GOT3 (cell line): ENCODE data around the gene SCN8A.

Experiments
- DNase-seq: peaks from one replicate; lab custom pipeline; 2025; ENCODE audit warnings: mixed read lengths; lab: John Stamatoyannopoulos, UW

SCN8A gene

GRCh38 chr12:51672334-51672733 lies 81.3 kb downstream of the SCN8A start:
- no peak for DNase-seq

DNA sequence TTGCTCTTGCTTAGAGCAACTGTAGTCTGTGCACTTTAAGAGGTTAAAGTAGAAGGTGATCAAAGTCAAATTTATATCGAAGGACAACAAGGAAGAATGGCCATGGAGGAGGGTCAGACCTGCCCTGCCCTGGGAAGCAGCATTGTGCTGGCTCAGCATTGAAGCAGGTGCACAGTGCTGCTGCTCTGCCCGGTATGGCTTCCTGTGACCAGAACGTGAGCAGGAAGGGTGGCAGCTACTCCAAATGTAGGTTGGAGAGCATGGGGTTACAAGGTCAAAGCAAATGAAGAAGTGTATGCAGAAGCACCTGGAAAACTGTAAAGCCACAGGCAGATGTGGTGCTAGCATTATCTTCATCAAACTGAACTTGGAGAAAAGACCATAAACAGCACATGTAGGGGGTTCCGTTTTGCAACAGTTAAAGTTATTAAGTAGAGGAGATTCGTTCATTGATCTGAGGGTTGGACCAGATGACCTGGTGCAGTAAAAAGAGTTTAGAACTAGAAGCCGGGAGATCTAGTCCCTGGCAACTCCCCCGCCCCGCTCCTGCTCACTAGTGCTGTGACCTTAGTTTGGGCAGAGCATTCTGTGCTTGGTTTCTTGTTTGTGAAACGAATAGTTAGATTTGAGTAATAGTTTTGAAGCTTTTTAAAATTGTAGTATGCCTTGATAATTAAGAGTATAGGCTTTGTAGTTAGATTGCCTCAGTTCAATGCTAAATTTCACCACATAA lies 84.2 kb downstream of the SCN8A start:
- no peak for DNase-seq

- DNase-seq = no peak
Measured at GRCh38 chr12:51676875-51677274, 85.8 kb downstream of the SCN8A start.

GRCh38 chr12:51677284-51677968 lies 86.4 kb downstream of the SCN8A start:
- DNase-seq = no peak

DNA sequence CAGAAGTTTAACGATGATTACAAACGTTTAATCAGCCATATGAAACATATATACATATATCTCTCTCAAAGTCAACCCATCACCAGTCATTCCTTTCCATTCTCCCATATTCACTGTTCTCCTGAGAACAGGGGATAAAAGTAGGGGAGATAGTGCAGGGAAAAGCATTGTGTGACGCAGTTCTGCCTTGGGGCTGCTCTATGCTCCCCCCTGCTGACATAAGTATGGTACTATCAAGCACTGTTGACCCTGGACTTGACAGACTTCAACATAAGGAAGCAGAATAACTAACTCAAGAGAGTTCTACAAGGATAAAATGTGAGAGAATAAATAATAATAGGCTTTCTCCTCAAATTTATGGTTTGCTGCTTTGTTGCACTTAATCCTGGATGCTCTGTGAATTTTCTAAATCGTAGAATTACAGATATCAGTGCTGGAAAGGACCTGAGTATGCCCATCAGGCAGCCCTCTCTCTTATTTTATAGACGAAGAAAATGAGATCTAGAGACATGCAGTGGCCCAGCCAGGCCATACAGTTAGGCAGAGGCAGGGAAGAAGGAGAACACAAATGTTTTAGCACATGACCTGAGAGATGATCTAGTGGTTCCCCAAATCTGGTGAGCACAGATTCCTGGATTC lies 87.2 kb downstream of the SCN8A start:
- DNase-seq = no peak

- DNase-seq = no peak
Measured at GRCh38 chr12:51682981-51683380, 91.9 kb downstream of the SCN8A start.

GRCh38 chr12:51683763-51684357 lies 92.8 kb downstream of the SCN8A start:
- no peak for DNase-seq

- DNase-seq = no peak
Measured at GRCh38 chr12:51686727-51687126, 95.7 kb downstream of the SCN8A start.

GRCh38 chr12:51687177-51687576 lies 96.1 kb downstream of the SCN8A start:
- DNase-seq = no peak

- no peak for DNase-seq
Measured at GRCh38 chr12:51687614-51688013, 96.6 kb downstream of the SCN8A start.

DNA sequence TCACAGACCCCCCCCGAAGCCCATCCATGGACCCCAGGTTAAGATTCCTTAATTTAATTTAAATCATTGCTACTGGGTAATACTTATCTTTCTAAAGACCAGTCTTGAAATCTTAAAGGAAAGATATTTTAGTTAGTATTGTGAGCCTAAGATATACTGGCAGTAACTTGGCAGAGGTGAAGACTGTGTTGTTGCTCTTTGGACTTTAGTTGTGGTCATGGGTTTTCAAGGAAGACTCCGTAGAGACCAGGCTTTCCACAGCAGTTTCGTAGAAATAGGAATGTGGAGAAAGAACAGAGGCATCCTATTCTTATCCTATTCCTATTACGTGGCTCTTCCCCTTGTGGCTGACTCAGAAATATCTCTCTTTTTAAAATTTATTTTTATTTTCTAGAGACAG lies 99.0 kb downstream of the SCN8A start:
- DNase-seq = no peak

DNA sequence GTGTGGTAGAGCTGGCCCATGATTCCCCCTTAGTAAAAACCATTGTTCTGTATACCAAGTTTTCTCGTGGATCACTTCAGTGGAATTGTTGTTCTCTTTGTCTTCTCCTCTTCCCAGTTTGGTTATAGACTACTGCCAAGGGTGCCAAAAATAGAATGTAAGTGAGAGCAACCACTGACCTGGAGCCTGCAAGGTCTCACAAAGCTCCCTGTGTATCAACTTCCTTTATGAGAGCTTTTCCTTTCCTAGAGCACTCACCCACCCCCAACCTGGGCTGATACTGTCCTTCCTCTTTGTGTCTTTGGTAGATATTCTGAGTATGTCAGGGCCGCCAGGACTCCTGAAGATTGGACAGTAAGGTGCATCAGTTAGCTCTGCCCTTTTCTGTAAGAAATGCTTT lies 101.0 kb downstream of the SCN8A start:
- no peak for DNase-seq

GRCh38 chr12:51693569-51693968 lies 102.5 kb downstream of the SCN8A start:
- no peak for DNase-seq

GRCh38 chr12:51694146-51694545 lies 103.1 kb downstream of the SCN8A start:
- DNase-seq = no peak

GRCh38 chr12:51695241-51696010 lies 104.4 kb downstream of the SCN8A start:
- no peak for DNase-seq

- DNase-seq = no peak
Measured at GRCh38 chr12:51699219-51699618, 108.2 kb downstream of the SCN8A start.

DNA sequence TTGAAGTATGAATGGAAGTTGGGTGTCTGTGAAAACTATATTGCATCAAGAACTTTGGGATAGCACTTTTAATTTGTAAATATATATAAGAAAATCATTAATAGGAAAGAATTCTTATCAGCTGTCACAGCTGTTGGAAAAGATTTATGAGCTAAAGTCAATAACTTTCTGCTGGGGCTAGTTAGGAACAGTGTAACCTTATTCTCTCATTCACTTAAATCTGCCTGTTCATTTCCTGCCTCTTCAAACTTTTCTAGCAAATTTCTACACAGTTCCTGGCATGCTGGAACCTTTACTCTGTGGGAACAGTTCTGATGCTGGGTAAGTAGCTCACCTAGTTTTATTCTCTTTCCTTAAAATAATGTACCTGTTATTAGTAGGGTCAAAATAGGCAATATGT lies 109.9 kb downstream of the SCN8A start:
- DNase-seq = no peak

- no peak for DNase-seq
Measured at GRCh38 chr12:51702587-51702986, 111.6 kb downstream of the SCN8A start.

DNA sequence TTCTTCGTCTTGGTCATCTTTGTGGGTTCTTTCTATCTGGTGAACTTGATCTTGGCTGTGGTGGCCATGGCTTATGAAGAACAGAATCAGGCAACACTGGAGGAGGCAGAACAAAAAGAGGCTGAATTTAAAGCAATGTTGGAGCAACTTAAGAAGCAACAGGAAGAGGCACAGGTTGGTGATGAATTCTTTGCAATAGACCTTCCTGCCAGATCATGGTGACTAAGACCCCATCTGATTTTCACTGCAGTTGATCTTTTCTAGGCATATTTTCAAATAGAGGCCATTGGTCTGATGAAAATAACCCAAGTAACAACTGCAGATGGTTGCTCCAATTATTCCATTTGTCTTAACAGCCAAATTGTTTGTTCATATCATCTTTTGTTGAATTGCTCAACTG lies 114.4 kb downstream of the SCN8A start:
- DNase-seq = no peak

DNA sequence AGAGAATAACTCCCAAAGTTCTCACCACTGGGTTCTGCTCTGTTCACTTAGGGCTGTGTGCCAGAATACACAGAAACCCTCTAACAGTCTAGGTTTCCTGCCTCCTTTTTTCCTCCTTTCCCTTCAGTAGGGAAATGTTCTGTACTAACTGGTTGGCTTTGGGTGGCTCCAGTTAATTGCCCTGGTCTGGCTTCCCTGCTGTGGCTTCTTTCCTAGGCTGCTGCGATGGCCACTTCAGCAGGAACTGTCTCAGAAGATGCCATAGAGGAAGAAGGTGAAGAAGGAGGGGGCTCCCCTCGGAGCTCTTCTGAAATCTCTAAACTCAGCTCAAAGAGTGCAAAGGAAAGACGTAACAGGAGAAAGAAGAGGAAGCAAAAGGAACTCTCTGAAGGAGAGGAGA lies 115.2 kb downstream of the SCN8A start:
- no peak for DNase-seq

DNA sequence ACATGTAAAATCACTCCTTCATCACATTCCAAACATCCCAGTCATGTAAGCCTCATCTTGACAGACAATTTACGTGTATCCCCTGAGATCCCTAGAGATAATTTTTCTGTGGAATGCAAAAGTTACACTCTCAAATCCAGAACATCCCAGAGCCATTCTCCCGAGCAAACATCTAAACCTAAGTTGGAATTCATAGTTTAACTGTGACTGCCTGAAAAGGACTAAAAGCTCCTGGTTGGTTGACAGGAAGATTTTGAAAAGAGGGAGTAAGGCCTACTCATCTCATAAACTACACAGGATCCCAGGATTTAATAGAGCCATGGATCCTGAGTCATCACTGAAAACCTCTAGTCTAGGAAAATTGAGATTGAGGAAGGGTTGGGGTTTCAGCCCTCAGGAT lies 123.6 kb downstream of the SCN8A start:
- no peak for DNase-seq

DNA sequence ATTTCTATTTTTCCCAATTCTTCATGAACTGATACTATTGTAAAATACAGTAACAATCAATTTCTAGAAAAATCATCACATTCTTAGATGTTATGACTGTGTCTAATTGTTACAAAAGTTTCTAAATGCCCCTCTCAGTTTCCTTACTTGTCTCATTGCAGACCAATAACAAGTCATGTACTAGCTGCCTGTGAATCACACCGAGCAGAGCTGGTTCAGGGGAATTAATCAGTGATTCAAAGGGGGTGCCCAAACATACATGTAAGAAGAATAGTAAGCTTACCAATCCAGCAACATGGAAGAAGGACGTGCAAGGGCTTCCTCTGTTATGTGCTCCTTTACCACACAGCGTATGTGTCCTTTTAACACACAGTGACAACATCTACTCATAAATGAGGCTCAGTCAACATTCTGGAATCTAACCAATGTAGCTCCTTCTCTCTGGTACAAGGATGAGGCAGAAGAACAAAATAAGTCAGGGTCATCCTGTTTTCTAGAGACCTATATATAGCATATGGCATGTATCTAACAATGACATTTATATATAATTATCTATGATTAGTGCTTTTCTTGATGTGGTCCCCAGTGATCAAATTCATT lies 126.4 kb downstream of the SCN8A start:
- DNase-seq = no peak
